IPS-15b (cell line): ENCODE results near the gene LMCD1.
"Not testable (repeated sequence)": the region's sequence is repeated elsewhere in the genome, so short reads cannot be mapped to it uniquely, and the experiment has no call there.

Source experiments
- H3K27me3 ChIP-seq: one replicate; pipeline ENCODE4 v1.6.1; 2013; ENCODE audit warnings: low read length; ENCODE audit not compliant: control insufficient read depth, insufficient read depth
- H3K36me3 ChIP-seq: one replicate; pipeline ENCODE4 v1.6.1; 2013; ENCODE audit warnings: low read length; ENCODE audit not compliant: control insufficient read depth, insufficient read depth
- H3K4me1 ChIP-seq: one replicate; pipeline ENCODE4 v1.6.1; 2013; ENCODE audit warnings: mild to moderate bottlenecking, low read length; ENCODE audit not compliant: control insufficient read depth, insufficient read depth
- H3K4me3 ChIP-seq: one replicate; pipeline ENCODE4 v1.5.1; 2013; ENCODE audit warnings: low read depth, low read length
- H3K9ac ChIP-seq: one replicate; pipeline ENCODE4 v1.6.1; 2013; ENCODE audit warnings: low read depth, mild to moderate bottlenecking, low read length
- H3K9me3 ChIP-seq: one replicate; pipeline ENCODE4 v1.6.1; 2013; ENCODE audit warnings: mild to moderate bottlenecking, low read length; ENCODE audit not compliant: control insufficient read depth, insufficient read depth

The LMCD1 gene

DNA sequence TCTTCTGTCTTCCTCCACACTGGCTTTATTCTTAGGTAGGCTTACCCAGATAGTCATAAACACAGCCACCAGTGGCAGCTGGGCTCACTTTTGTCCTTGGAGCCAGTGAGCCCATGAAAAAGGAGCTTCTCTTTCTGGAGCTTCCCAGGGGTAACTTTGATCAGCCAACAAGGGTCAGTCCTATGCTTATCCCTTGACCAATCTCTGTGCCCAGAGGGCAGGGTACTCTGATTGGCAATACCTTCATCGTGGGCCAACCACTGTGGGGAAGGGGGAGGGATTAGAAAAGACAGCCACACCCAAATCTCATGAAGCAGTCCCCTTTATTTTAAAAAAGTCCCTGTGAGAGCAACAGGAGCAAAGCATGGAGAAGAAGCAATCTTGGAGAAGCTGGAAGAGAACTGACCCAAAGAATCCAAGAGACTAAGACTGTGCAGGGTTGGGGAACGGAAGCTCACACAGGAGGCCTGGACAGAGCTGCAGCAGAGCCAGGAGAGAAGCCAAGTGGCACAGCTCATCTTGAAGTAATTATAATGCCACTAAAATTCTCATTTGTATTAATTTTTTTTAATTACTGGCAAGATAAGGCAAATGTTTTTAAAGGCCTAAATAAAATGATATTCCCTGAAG is 72.5 kb downstream of the LMCD1 start:
- Histone ChIP-seq H3K9me3 (no peaks in the 10 kb centered on the region), H3K4me1 (no peaks in the 10 kb centered on the region), H3K36me3 (peaks cover 7% of the 10 kb centered on the region), H3K27me3 (no peaks in the 10 kb centered on the region), H3K9ac (no peak overlapping the region), H3K4me3 (no peak overlapping the region)

DNA sequence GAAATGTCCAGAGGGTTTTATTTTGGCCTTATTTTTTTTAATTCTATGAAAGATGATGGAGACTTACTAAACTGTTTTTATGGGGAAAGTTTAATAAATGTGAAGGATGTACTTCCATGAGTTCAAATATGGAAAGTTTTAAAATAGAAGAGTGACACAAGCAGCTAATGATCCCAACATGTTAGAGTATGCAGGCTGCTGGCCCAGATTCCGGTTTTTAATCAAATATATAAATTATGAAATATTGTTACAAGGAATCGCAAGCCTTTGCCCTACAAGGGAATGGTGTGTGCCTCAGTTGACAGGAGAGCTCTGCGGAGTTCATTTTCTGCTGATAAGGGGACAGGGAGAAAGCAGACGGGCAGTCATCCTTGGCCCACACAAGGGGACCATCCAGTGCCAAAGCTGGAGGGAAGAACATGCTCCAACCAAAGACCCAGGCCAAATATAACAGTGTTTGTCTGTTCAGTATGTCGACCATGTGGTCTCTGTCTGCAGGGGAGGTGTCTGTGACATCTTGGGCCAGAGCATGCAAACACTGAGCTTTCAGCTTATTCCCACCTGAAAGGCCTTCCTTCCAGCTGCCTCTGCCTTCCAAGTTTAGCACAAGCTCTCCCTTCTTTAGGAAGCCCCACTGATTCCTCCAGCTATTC is 73.2 kb downstream of the LMCD1 start:
- no peaks in the 10 kb centered on the region for H3K4me1 ChIP-seq
- peaks cover 5% of the 10 kb centered on the region for H3K36me3 ChIP-seq
- H3K9me3 ChIP-seq, result no peaks in the 10 kb centered on the region
- H3K9ac ChIP-seq, result no peak overlapping the region
- no peaks in the 10 kb centered on the region for H3K27me3 ChIP-seq
- H3K4me3 ChIP-seq, result no peak overlapping the region

DNA sequence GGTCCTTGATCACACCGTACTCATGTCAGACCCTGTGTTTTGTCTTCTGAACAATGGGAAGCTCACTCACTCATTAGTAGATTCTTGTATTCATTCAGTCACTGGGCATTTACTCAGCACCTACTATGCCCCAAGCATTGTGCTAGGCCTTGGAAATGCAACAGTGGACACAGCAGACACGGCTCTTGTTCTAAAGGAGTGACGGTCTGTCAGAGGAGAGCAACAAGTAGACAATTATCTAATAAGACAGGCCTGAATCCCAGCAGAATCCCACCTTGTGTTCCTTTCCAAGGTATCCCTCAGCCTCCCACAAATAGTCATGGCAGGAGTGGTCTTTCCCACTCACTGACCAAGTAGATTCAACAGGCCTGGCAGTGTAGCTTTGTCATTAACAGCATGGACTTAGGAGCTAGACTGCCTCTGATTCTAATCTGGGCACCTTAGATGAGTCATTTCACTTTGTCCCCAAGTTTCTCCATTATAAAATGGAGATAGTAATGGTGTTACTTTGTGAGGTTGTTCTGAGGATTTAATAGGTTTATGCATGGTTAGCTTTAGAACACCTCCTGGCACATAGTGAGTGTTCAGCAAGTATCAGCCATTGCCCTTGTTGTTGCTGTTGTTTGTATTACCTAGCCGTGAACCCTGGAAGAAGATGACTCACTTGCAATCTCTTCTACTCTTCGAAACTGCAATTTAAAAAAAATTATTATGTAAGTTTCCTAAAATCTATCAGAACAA is 73.9 kb downstream of the LMCD1 start:
- H3K9ac ChIP-seq, result no peak overlapping the region
- H3K27me3 ChIP-seq, result no peaks in the 10 kb centered on the region
- no peaks in the 10 kb centered on the region for H3K4me1 ChIP-seq
- H3K36me3 ChIP-seq, result peaks cover 3% of the 10 kb centered on the region
- H3K9me3 ChIP-seq, result no peaks in the 10 kb centered on the region
- H3K4me3 ChIP-seq, result no peak overlapping the region

DNA sequence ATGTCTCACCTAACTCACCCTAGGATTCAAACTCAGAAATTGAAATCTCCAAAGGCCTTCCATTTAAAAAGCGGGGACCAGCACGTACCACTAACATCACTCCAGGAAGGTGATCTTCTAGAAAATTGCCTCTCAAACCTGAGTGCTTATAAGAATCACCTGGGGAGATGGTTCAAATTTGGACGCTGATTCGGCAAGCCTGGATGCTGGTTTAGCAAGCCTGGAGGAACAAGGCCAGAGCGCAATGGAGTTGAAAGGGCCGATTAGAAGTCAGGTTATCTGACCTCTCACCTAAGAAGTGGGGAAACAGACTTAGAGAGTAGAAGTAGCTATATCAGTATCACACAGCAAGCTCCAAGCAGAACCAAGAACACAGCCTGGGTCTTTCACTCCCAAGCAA is 74.8 kb downstream of the LMCD1 start:
- Histone ChIP-seq H3K9ac (no peak overlapping the region), H3K4me3 (no peak overlapping the region), H3K4me1 (no peaks in the 10 kb centered on the region), H3K9me3 (no peaks in the 10 kb centered on the region), H3K36me3 (peaks cover 3% of the 10 kb centered on the region), H3K27me3 (no peaks in the 10 kb centered on the region)

DNA sequence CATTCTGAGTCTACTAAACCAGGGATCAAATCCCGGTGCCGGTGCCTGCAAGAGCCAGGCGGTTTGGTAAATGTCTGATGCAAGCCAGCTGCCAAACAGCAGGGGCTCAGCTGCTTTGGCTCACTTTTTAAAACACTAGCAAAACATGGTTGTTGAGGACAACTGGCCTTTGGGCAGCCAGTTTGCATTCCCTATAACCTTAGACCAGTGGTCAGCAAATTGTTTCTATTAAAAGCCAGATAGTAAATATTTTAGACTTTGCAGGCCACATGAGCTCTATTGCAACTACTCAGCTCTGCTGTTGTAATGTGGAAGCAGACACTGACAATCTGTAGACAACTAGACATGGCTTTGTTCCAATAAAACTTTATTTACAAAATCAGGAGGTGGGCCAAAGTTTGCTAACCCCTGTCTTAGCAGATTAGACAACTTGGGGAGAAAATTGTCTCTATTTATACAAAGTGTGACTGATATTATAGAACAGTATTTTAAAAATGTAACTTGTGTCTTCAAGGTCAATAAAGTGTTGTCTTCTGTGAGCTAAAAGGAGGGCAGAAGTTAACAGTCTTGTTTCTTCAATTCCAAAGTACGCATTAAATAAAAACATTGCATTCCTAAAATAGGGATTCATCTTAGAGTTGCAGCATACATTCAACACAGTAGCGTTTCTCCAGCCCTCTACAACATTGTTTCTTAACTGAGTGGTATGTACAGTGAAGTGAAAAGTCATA is 75.4 kb downstream of the LMCD1 start:
- no peaks in the 10 kb centered on the region for H3K27me3 ChIP-seq
- H3K36me3 ChIP-seq, result peaks cover 3% of the 10 kb centered on the region
- no peaks in the 10 kb centered on the region for H3K4me1 ChIP-seq
- no peak overlapping the region for H3K9ac ChIP-seq
- no peak overlapping the region for H3K4me3 ChIP-seq
- no peaks in the 10 kb centered on the region for H3K9me3 ChIP-seq

DNA sequence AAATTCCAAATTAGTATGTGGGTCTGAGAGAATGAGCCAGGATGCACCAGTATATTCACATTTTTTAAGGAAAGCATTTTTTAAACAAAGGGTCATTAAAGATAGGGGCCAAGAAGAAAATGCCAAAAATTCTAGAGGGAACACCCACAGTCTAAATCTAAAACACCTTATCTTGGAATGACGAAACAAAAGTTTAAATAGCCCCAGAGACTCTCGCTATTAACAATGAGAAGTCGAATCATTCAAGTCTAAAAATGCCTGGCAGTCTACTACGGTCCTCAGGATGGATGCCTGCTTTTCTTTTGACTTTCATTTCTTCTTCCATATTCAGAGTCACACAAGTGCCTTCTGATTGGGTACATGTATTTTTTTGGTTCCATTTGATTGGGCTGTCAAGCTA is 76.7 kb downstream of the LMCD1 start:
- no peaks in the 10 kb centered on the region for H3K27me3 ChIP-seq
- H3K4me3 ChIP-seq, result no peak overlapping the region
- peaks cover 3% of the 10 kb centered on the region for H3K36me3 ChIP-seq
- no peaks in the 10 kb centered on the region for H3K9me3 ChIP-seq
- H3K9ac ChIP-seq, result no peak overlapping the region
- H3K4me1 ChIP-seq, result no peaks in the 10 kb centered on the region

DNA sequence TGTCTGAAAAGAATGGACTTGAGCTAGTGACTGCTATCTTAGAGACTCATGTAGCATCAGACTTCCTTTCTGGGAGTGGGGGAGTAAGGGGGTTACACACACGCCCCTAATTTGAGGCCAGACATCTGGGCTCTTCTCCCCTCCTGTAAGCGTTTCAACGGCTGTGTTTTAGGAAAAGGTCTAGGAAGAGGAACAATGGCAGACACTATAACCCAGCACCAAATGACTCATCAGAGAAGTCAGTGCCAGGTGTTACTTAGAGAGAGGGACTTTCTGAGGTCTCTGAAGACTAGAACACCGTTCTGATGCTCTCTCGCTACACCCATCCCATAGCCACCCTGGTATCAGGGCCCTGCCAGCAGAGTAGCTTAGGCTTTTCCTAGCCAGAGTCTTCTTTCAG is 77.5 kb downstream of the LMCD1 start:
- H3K4me1 ChIP-seq, result no peaks in the 10 kb centered on the region

DNA sequence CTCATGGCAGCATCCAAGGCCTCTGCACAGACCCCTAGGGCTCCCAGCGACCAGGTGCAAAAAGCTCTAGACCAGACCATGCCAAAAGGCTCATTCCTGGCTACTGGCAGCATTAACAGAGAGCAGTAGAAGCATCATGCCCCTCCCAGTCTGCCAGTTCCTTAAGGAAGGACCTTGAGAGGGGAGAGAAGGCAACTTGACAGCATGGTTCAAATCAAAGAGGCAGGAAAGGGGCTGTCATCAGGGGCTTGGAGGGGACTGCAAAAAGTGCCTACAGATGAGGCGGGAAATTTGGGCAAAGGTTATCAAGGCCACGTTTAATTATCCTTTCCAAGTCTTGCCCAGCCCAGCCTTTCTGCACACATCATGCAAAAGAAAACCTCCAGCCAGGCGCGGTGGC is 78.3 kb downstream of the LMCD1 start:
- no peaks in the 10 kb centered on the region for H3K9me3 ChIP-seq
- no peak overlapping the region for H3K4me3 ChIP-seq
- no peaks in the 10 kb centered on the region for H3K4me1 ChIP-seq
- no peaks in the 10 kb centered on the region for H3K27me3 ChIP-seq
- no peak overlapping the region for H3K9ac ChIP-seq
- H3K36me3 ChIP-seq, result peaks cover 3% of the 10 kb centered on the region

More for the DNA sequence above, 77.5 kb downstream of the LMCD1 start:
- H3K27me3 ChIP-seq, result no peaks in the 10 kb centered on the region
- H3K9me3 ChIP-seq, result no peaks in the 10 kb centered on the region
- H3K36me3 ChIP-seq, result peaks cover 3% of the 10 kb centered on the region
- H3K9ac ChIP-seq, result no peak overlapping the region
- no peak overlapping the region for H3K4me3 ChIP-seq

DNA sequence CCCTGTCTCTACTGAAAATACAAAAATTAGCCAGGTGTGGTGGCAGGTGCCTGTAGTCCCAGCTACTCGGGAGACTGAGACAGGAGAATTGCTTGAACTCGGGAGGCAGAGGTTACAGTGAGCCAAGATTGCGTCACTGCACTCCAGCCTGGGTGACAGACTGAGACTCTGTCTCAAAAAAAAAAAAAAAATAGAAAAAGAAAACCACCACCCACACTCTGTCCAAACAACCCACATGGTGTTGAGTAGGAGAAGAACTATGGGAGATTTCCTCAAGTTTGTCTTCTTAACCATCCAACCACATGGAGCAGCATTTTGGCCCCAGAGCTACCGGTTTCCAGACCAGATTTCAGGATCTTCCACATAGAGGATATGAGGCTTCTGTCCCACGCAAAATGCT is 78.8 kb downstream of the LMCD1 start:
- H3K9ac ChIP-seq, H3K27me3 ChIP-seq, H3K36me3 ChIP-seq, H3K4me1 ChIP-seq, H3K9me3 ChIP-seq, H3K4me3 ChIP-seq: not testable (repeated sequence)

DNA sequence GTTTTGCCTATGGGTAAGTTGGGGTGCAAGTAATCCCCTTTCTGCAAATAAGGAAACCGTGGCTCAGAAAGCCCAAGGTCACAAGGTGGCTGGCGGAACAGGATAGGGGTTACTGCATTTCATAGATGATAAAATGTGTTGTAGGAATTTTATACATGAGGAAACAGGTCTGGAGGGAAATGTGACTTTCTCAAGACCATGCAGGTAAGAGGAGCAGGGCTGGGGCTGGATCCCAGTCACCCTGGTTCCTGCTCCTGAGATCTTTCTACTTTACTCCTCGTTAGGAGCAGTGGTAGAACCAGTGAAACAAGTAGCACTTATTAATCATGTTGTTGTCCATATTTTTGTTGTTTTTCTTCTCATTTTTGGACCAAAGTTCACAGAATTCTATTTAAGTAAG is 79.8 kb downstream of the LMCD1 start:
- Histone ChIP-seq H3K4me1 (no peaks in the 10 kb centered on the region), H3K27me3 (no peaks in the 10 kb centered on the region), H3K4me3 (no peak overlapping the region), H3K9me3 (no peaks in the 10 kb centered on the region), H3K9ac (no peak overlapping the region), H3K36me3 (peaks cover 3% of the 10 kb centered on the region)

DNA sequence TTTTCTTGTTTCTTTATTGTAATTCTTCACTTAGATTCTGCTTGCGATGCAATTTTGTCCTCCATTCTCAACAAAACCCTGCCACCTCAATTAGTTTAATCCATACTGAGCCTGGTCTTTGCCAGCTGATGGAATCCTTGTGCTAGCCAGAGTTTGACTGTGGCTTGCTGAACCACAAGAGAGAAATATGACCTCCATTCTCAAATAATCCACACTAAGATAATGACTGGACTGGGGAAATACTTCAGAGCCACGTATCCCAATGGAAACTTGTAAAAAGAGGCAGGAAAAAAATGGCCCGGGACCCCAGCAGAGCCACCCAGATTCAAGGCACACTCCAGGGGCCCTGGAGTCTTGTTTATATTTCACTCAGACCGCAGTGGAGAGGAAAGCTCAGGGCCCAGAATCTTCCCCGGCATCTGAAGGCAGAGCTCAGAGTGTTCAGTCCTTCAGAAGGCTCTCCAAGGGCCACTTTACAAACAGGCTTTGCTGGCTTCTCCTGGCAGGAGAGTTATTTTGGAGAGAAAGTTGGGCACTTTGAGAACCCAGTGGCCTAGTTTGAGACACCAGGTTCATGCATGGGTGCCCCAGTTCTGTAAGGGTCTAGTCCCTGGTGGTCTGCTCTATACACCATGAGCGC is 80.3 kb downstream of the LMCD1 start:
- no peaks in the 10 kb centered on the region for H3K4me1 ChIP-seq
- no peaks in the 10 kb centered on the region for H3K9me3 ChIP-seq
- H3K9ac ChIP-seq, result no peak overlapping the region
- peaks cover 3% of the 10 kb centered on the region for H3K36me3 ChIP-seq
- no peak overlapping the region for H3K4me3 ChIP-seq
- no peaks in the 10 kb centered on the region for H3K27me3 ChIP-seq
